ENCODE results near the gene PIGS.
"Not testable (repeated sequence)": the region's sequence is repeated elsewhere in the genome, so short reads cannot be mapped to it uniquely, and the experiment has no call there.

Gene PIGS

DNA sequence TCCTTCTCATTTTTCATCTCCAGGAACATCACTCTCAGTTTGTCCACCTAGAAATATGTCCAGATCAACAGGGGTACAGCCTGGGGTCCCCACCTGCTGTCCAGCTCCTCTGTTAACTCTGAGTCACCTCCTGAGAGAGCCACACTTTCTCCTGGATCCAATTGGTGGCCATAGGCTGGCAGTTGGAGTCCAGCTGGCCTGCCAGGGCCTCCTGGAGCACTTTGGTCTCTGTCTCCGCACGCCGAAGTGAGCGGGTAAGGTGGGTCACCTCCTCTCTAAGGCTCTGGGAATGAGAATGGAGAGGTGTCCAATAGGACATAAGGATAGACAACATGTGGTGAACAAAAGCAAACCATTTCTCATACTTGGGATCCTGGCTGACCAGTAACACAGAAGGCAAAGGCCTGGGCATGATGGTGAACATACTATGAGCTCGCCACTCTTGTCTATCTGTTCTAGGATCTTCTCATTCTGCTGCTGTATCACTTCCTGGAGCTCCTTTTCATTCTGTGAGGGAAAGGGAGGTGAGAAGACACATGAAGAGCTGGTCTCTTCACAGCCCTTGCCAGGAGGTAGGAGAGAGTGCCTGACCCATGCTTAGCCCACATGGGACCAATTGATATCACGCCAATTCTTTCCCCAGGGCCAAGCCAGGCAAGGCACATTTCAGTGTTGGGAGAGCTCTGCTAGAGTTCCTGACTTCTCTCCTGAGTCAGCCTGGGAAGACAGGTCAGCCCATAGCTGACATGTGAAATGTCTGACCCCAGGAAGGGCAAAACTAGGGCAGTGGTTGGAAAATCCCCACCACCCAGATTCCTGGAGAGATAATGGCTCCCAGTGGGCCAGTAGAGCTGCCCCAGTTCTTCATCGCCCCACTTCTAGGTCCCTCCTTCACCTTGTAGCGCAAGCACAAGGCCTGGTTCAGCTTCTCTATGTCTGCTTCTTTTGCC is 7.2 kb upstream of the PIGS start:
- no peak for DNase-seq

DNA sequence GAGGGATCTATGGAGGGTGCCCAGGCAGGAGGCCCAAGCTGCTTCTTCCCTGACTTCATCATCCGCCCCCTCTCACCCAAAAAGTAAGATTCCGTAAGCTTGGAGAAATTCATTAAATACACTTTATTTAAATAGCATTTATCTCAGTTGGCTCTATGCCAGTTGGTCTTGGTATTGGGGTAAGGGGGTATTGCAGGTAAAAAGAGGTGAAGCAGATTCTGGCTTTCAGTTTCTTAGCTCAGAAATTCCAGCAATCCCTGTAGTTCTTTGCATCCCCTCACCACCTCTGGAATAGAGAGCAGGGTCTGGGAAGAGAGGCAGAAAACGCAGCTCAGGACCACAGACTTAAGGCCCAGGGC is 6.1 kb upstream of the PIGS start:
- DNase-seq = no peak

- DNase-seq = peak; percentile 98
Measured at GRCh38 chr17:28576758-28577465, 5.6 kb upstream of the PIGS start, which contains the start of gene ALDOC. Gene ALDOC, minus strand, starts transcription at chr17:28576895. Its CDS starts 1,363 bp downstream, at chr17:28575532.

GRCh38 chr17:28576016-28576415 is 4.7 kb upstream of the PIGS start:
- not testable (repeated sequence) for DNase-seq

- DNase-seq = no peak
Measured at GRCh38 chr17:28575126-28575795, 3.9 kb upstream of the PIGS start.

GRCh38 chr17:28574526-28574925 is 3.2 kb upstream of the PIGS start:
- peak in 1 of 2 donors; percentile 38 for DNase-seq

DNA sequence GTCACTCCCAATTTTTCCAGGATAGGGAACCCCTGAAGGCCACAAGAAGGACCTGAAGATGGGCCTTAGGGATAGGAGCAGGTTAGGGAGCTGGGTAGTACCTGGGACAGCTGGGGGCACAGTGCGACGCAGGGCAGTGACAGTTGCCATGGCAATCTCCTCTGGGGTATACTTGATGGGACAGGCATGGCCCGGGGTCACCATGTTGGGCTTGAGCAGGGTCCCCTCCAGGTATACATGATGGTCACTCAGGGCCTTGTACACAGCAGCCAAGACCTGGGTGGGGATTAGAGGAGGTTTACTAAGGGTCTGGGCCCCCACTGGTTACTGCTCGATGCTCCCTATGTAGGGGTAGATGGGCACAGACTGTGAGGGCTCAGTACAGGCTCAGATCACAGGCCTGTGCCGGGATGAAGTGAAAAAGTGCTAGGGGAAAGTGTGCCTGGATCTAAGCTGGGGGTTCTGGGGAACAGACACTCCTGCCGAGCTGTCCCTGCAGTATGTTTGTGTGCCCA is 2.7 kb upstream of the PIGS start:
- DNase-seq = no peak

GRCh38 chr17:28573521-28573920 is 2.2 kb upstream of the PIGS start:
- DNase-seq = no peak

DNA sequence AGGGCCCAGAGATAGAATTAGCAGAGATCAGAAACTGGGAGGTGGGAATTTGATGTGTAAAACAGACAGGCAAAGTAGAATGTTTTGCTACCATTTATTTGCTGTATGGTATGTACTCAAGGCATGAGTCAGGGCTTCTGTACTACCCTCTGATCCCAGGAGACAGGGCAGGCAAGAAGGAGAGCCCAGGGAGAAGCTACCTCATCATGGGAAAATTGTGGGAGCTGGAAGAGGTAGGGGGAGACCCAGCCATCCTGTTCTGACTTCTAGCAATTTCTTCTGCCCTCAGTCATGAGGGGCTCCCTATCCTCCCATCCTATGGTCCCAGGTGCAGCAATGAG is 1.7 kb upstream of the PIGS start:
- no peak for DNase-seq

DNA sequence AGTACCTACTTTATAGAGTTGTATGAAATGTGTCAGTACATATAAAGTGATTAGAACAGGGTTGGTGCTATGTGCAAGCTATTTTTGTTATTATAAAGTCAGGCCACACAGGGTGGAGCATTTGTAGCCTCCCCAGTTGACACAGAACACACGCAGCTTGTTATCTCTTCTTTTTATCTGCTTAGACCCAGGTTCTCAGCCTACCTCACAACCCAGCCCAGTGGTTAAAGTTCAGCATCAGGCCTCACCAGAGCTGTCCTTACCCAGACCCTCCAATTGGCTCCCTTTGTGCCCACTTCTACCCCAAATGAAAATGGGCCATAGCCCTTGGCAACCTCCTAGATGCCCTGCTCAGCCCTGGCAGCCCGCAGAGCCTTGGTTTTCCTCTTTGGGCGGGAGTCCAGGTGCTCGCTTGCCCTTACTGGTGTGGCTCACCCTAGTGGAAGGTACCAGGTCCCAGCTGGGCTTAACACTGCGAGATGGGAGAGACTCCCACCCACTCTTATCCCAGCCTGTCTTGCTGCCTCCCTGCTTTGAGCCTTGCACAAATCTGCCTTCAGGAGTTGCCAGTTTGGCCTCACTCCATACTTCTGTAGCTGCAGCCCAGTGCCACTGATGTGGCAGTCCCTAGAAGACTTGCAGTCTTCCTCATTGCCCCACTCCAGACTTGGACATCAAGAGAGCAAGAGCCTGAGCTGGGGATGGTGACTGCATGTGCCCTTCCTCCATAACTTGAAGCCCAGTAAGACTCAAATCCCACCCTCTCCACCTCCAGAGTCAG is 1.1 kb upstream of the PIGS start:
- peak in 1 of 2 donors; percentile 30 for DNase-seq

DNA sequence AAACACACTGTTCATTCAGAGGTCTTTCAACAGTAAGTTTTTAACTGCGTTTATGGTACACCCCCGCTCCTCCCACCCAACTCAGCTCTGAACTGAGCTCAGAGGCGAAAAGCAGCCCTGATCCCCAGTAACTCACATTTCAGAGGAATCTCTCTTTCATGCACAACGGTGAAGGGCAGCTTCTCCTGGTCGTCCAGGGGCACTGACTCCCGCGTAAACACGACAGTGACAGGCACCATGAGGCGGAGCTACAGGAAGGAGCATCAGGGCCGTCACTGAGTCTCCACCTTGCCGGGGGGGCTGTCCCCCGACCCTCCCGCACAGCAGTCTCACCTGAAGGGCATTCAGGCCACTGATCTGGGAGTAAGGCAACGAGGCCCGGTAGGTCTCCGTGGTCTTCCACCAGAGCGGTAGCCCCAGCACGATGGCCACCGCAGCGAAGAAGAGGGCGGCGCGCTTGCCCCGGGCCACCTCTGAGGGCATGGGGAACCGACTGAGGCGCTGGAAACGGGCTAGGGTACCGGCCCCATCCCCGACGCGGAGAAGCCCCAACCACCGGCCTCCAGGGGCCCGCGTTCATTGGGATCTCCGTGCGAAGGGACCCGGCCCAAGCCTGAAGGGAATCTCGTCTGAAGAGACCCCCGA is 486 bp downstream of the PIGS start:
- peak; percentile 22 to 60 for DNase-seq

- DNase-seq = no peak
Measured at GRCh38 chr17:28569446-28569845, 1.9 kb downstream of the PIGS start.

GRCh38 chr17:28567604-28568003 is 3.7 kb downstream of the PIGS start:
- DNase-seq = no peak

DNA sequence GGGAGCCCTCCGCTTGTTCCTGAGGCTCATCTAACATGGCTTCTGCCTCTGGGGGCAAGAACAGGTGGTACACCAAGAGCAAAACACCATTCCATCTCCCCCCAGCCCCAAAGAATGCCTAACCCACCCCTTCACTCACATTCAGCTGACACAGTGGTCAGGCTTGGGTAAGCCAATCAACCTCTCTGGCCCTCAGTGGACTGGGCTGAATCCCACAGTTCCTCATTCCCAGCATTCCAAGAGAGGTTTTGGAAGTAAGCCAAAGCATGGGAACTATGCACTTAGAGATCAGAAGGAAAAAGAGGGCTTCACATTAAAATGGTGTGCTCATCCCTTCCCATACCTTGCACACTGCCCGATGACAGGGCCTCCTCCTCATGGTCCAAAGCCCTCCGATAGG is 7.8 kb downstream of the PIGS start:
- no peak for DNase-seq

- DNase-seq = no peak
Measured at GRCh38 chr17:28555022-28555421, 16.3 kb downstream of the PIGS start.

DNA sequence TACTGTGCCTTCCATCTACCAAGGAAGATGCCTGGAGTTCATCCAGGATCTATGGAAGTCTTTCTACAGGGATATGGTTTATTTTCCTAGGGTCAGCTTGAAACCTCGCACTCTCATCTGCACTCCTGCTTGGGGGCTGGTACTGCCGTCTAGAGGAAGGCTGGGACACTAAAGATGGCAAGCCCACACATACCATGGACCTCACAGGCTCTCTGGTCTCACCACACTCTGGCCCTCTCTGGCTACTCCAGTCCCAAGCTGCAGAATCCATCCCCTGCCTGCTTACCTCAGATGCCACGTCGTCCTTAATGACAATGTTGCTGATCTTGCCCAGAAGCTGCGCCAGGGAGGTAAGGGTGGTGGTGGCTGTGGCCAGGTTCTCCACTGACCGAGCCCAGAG is 16.8 kb downstream of the PIGS start:
- no peak for DNase-seq

DNA sequence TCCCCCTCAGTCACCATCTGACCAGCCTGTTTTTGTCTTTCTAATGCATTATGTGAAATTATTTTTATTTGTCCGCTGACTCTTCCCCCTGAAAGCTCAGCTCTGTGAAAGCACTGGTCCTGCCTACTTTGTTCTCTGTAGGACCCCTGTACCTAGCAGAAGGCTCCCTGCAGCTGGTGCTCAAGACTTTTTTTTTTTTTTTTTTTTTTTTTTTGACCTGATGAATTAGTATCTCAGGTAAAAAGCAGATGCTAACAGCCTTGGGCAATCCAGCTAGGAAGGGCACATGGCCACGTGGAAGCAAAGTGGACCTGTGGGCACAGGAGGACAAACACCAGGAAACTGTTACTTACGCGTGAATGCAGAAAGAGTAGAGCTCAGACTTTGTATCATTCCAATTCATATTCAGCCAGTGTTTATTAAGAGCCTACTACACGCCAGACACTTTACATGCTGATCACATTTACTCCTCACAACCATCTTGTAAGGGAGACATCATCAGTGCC is 18.3 kb downstream of the PIGS start:
- DNase-seq = no peak

GRCh38 chr17:28552176-28552999 is 18.9 kb downstream of the PIGS start, which contains the start of gene UNC119:
Gene UNC119, minus strand, starts transcription at chr17:28552624. Its CDS starts 67 bp downstream, at chr17:28552557.
- DNase-seq = peak; percentile 70 to 82

DNA sequence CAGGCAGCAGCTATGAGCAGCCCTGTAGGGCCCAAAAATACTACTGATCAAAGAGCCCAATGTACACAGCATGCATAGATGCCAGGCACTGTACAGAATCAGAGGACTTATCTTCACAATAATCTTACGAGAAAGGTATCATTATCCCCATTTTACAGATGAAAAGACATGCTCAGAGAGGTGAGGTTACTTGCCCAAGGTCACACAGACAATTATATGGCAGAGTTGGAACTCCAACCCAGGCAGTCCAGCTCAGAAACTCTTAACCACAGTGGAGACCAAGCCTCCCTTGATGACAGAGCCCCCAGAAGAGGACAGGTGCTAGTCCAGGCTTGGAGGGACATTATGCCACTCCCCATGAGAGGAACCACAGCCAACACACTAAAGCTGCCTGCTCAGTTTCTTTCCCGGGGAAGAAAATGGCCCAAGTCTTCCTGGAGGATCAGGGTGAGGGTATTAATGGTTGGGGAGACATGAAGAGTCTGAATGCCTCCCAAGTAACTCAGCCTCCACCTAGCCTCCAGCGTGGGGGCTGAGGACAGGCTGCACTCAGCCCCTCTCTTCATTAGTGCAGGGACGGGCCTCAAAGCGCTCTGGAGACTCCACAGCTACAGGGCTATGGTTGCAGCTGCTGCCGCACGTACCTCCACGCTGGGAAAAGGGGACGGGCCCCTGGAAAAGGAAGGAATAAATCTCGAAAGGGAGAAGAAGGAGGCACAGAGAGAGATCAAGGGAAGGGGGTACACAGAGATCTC is 19.7 kb downstream of the PIGS start:
- DNase-seq = no peak

DNA sequence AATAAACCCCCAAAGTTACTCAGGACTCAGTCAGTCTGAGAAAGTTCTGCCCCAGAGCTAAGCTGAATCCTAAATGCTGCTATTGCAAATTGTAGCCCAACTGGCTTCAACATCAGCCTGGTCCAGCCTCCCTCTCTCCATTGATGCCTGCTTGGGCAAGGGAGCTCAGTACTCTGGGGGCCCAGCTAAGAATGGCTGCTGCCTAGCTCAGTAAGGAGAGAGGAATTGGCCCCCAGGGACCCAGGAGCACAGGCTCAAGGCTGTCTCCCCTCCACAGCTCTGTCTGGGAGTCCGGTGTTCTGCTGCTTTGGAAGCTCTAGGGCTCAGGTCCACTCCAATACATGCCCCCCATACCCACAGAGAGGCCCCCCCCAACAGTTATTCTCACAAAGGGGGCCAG is 20.5 kb downstream of the PIGS start:
- no peak for DNase-seq

All from CD4-positive, alpha-beta T cell treated with Interferon alpha-2 for 1 hour (primary cell).